PC-9 (cell line): ENCODE results near the gene RAET1G.

Source experiments
- CTCF ChIP-seq: fragments of 200-600 bp; sonication (generic); conservative IDR thresholded peaks from 2 replicates; pipeline ENCODE4 v1.6.1; 2017; ENCODE audit warnings: mixed run types, antibody characterized with exemption, mild to moderate bottlenecking, moderate library complexity
- EZH2 ChIP-seq: fragments of 200-600 bp; sonication (generic); IDR thresholded peaks from 2 replicates; pipeline ENCODE4 v1.8.0; 2017; ENCODE audit warnings: antibody characterized with exemption, low read depth

GRCh38 chr6:149909701-149910470 is 13.0 kb downstream of the RAET1G start:
- TF ChIP-seq CTCF (no peak), EZH2 (no peak)
